H1 (cell line): ENCODE measurements around the gene CACNA1D. TPM values are rescaled to one million over a fixed set of nuclear protein-coding genes. Genes with fewer than 3 reads are reported as not detected.

Experiments used
- CTCF ChIA-PET: fragments of 300-600 bp; sonication (Branson Sonifier 250); formaldehyde crosslinking; loops from one replicate; lab custom pipeline; 2021; ENCODE audit not compliant: partially characterized antibody; lab: Charles Lee
- POLR2A ChIA-PET: fragments of 300-600 bp; sonication (Branson Sonifier 250); formaldehyde crosslinking; loops from one replicate; lab custom pipeline; 2021; ENCODE audit warnings: inconsistent platforms; ENCODE audit not compliant: partially characterized antibody; lab: Charles Lee
- DNase-seq, 2 experiments: peaks; one replicate each; pipeline versions ENCODE4 v3.0.0 to v3.0.0-alpha.2; 2010 to 2022; ENCODE audit warnings: low spot score in 2 of 2, low read depth in 1 of 2, mixed read lengths in 1 of 2
- FAIRE-seq: peaks from 2 replicates; lab custom pipeline; 2011; peaks lifted over from hg19 to GRCh38; lab: Jason Lieb, UNC
- H2AFZ ChIP-seq: 2 replicates; pipeline ENCODE4 v1.8.1; 2012; ENCODE audit warnings: low read length, inconsistent platforms
- H2AK5ac ChIP-seq: 2 replicates; pipeline ENCODE4 v1.6.1; 2013; ENCODE audit warnings: low read depth, low read length
- H2BK120ac ChIP-seq: replicated peaks from 2 replicates; pipeline ENCODE3; 2013; ENCODE audit warnings: low read depth, low read length, inconsistent platforms
- H2BK12ac ChIP-seq: 2 replicates; pipeline ENCODE4 v1.6.1; 2013; ENCODE audit warnings: low read depth, low read length
- H2BK15ac ChIP-seq: 2 replicates; pipeline ENCODE4 v1.6.1; 2013; ENCODE audit warnings: low read length
- H2BK20ac ChIP-seq: 2 replicates; pipeline ENCODE4 v1.6.1; 2013; ENCODE audit warnings: low read length
- H2BK5ac ChIP-seq: 2 replicates; pipeline ENCODE4 v1.6.1; 2013; ENCODE audit warnings: low read depth, low read length
- H3K14ac ChIP-seq: 2 replicates; pipeline ENCODE4 v1.6.1; 2013; ENCODE audit warnings: inconsistent platforms; ENCODE audit not compliant: insufficient read length
- H3K18ac ChIP-seq: 2 replicates; pipeline ENCODE4 v1.6.1; 2013; ENCODE audit warnings: low read length; ENCODE audit errors: extremely low read depth
- H3K23ac ChIP-seq: 2 replicates; pipeline ENCODE4 v1.6.1; 2013; ENCODE audit warnings: inconsistent platforms; ENCODE audit not compliant: insufficient read length
- H3K23me2 ChIP-seq: 2 replicates; pipeline ENCODE4 v1.6.1; 2013; ENCODE audit warnings: low read depth, low read length
- H3K27ac ChIP-seq: 2 replicates; pipeline ENCODE4 v1.6.1; 2011; ENCODE audit warnings: low read depth, low read length, inconsistent platforms
- H3K27me3 ChIP-seq, 4 experiments: replicated peaks in 1 of 4; 1 replicate in 1 of 4; 2 replicates in 3 of 4; pipeline versions ENCODE4 v1.6.1 to v1.8.1; 2011 to 2013; ENCODE audit warnings: low read length in 3 of 4, mild to moderate bottlenecking in 3 of 4, inconsistent platforms in 2 of 4, mixed read lengths in 2 of 4, moderate library complexity in 1 of 4; ENCODE audit not compliant: control insufficient read depth in 3 of 4, insufficient read depth in 3 of 4; ENCODE audit errors: extremely low read depth in 1 of 4
- H3K36me3 ChIP-seq, 4 experiments: 2 replicates each; pipeline versions ENCODE4 v1.6.1 to v1.8.1; 2011 to 2013; ENCODE audit warnings: mild to moderate bottlenecking in 4 of 4, low read length in 3 of 4, moderate library complexity in 2 of 4, control low read depth in 1 of 4, inconsistent platforms in 1 of 4; ENCODE audit not compliant: insufficient read depth in 4 of 4, control insufficient read depth in 2 of 4
- H3K4ac ChIP-seq: replicated peaks from 2 replicates; pipeline ENCODE3; 2013; ENCODE audit warnings: low read length, low read depth, mixed read lengths, inconsistent platforms; ENCODE audit not compliant: insufficient read length
- H3K4me1 ChIP-seq, 4 experiments: replicated peaks in 1 of 4; 1 replicate in 1 of 4; 2 replicates in 3 of 4; pipeline versions ENCODE4 v1.6.1 to v1.8.1; 2011 to 2013; ENCODE audit warnings: low read length in 3 of 4, inconsistent platforms in 2 of 4, mixed read lengths in 1 of 4; ENCODE audit not compliant: insufficient read depth in 4 of 4, control insufficient read depth in 3 of 4
- H3K4me2 ChIP-seq, 2 experiments: 2 replicates each; pipeline versions ENCODE4 v1.6.1 to v1.8.1; 2011 to 2013; ENCODE audit warnings: low read depth in 2 of 2, low read length in 2 of 2, control low read depth in 1 of 2, inconsistent platforms in 1 of 2, mild to moderate bottlenecking in 1 of 2; ENCODE audit not compliant: insufficient read depth in 1 of 2
- H3K4me3 ChIP-seq, 4 experiments: fragments of 200-600, 300-600 bp in 1 of 4; sonication (generic), shearing (Covaris generic), sonication (Bioruptor Twin) in 1 of 4; 2 replicates each; pipeline versions ENCODE4 v1.5.1 to v1.8.1; 2011 to 2016; ENCODE audit warnings: low read length in 4 of 4, low read depth in 3 of 4, control low read depth in 2 of 4, inconsistent platforms in 2 of 4, mild to moderate bottlenecking in 2 of 4, mixed read lengths in 1 of 4, moderate library complexity in 1 of 4; ENCODE audit not compliant: insufficient read depth in 2 of 4; ENCODE audit errors: extremely low read depth in 1 of 4
- H3K56ac ChIP-seq: replicated peaks from 2 replicates; pipeline ENCODE3; 2013; ENCODE audit warnings: low read depth, mild to moderate bottlenecking, mixed read lengths, low read length, inconsistent platforms; ENCODE audit not compliant: insufficient read length
- H3K79me1 ChIP-seq: 2 replicates; pipeline ENCODE4 v1.6.1; 2013; ENCODE audit warnings: low read depth, low read length, control low read depth
- H3K79me2 ChIP-seq, 2 experiments: 2 replicates each; pipeline versions ENCODE4 v1.6.1 to v1.8.1; 2012 to 2013; ENCODE audit warnings: low read length in 2 of 2, mild to moderate bottlenecking in 2 of 2, inconsistent platforms in 1 of 2; ENCODE audit not compliant: insufficient read depth in 2 of 2, control insufficient read depth in 1 of 2
- H3K9ac ChIP-seq, 4 experiments: replicated peaks in 1 of 4; 1 replicate in 1 of 4; 2 replicates in 3 of 4; pipeline versions ENCODE4 v1.6.1 to v1.8.1; 2011 to 2013; ENCODE audit warnings: low read depth in 3 of 4, low read length in 3 of 4, control low read depth in 2 of 4, mild to moderate bottlenecking in 2 of 4, moderate library complexity in 2 of 4, inconsistent platforms in 1 of 4; ENCODE audit errors: extremely low read depth in 1 of 4
- H3K9me3 ChIP-seq, 2 experiments: 2 replicates each; pipeline versions ENCODE4 v1.6.1 to v1.8.1; 2012 to 2013; ENCODE audit warnings: mild to moderate bottlenecking in 2 of 2, moderate library complexity in 2 of 2, control low read depth in 1 of 2, inconsistent platforms in 1 of 2, low read depth in 1 of 2, low read length in 1 of 2, mixed read lengths in 1 of 2; ENCODE audit not compliant: insufficient read depth in 2 of 2
- H4K20me1 ChIP-seq, 2 experiments: replicated peaks in 1 of 2; 2 replicates each; pipeline versions ENCODE3 to v1.8.1; 2011 to 2013; ENCODE audit warnings: inconsistent platforms in 2 of 2, low read length in 2 of 2, mild to moderate bottlenecking in 1 of 2; ENCODE audit not compliant: insufficient read depth in 2 of 2, control insufficient read depth in 1 of 2
- H4K5ac ChIP-seq: 2 replicates; pipeline ENCODE4 v1.6.1; 2013; ENCODE audit warnings: low read length, low read depth, mixed read lengths, inconsistent platforms; ENCODE audit not compliant: insufficient read length
- H4K8ac ChIP-seq: 2 replicates; pipeline ENCODE4 v1.8.0; 2013; ENCODE audit warnings: mild to moderate bottlenecking, moderate library complexity, low read length, inconsistent platforms; ENCODE audit not compliant: insufficient read depth; ENCODE audit errors: extremely low read depth
- H4K91ac ChIP-seq: replicated peaks from 2 replicates; pipeline ENCODE3; 2013; ENCODE audit warnings: low read length, mixed read lengths, inconsistent platforms; ENCODE audit not compliant: insufficient read length
- BACH1 ChIP-seq: IDR thresholded peaks from 2 replicates; pipeline ENCODE4 v1.6.1; 2012; ENCODE audit warnings: low read length, improper control_type of control experiment
- BCL11A ChIP-seq, 2 experiments: IDR thresholded peaks; one replicate each; pipeline ENCODE4 v1.6.1; 2011; ENCODE audit warnings: low read depth in 2 of 2, low read length in 2 of 2, mild to moderate bottlenecking in 2 of 2
- CHD2 ChIP-seq: IDR thresholded peaks from 2 replicates; pipeline ENCODE4 v1.6.1; 2012; ENCODE audit warnings: low read length, improper control_type of control experiment
- EZH2 ChIP-seq: fragments of 200-600 bp; sonication (generic); IDR thresholded peaks from 2 replicates; pipeline ENCODE4 v1.7.1; 2012; ENCODE audit warnings: low read depth, mild to moderate bottlenecking, moderate library complexity, low read length, inconsistent platforms; ENCODE audit not compliant: severe bottlenecking
- GABPA ChIP-seq: IDR thresholded peaks from 2 replicates; pipeline ENCODE4 v1.6.1; 2011; ENCODE audit warnings: mild to moderate bottlenecking, low read length, moderate library complexity, borderline replicate concordance; ENCODE audit not compliant: insufficient read depth
- HDAC2 ChIP-seq, 2 experiments: fragments of 300-600 bp in 1 of 2; sonication (generic) in 1 of 2; IDR thresholded peaks; 2 replicates each; pipeline ENCODE4 v1.6.1; 2011 to 2012; ENCODE audit warnings: low read depth in 2 of 2, low read length in 2 of 2, mild to moderate bottlenecking in 2 of 2, moderate library complexity in 2 of 2, borderline replicate concordance in 1 of 2, inconsistent platforms in 1 of 2
- JUND ChIP-seq: IDR thresholded peaks from 2 replicates; pipeline ENCODE4 v1.6.1; 2011; ENCODE audit warnings: mild to moderate bottlenecking, improper control_type of control experiment, low read length
- KDM1A ChIP-seq: fragments of 200-600, 300-600 bp; sonication (generic); IDR thresholded peaks from 2 replicates; pipeline ENCODE4 v1.7.1; 2016; ENCODE audit warnings: mild to moderate bottlenecking, low read length, borderline replicate concordance
- KDM5A ChIP-seq: fragments of 200-600 bp; IDR thresholded peaks from 2 replicates; pipeline ENCODE4 v1.7.1; 2012; ENCODE audit warnings: mild to moderate bottlenecking, low read length, inconsistent platforms, mixed read lengths
- MAFK ChIP-seq: IDR thresholded peaks from 2 replicates; pipeline ENCODE4 v1.6.1; 2012; ENCODE audit warnings: low read depth, mild to moderate bottlenecking, improper control_type of control experiment, low read length
- POLR2AphosphoS5 ChIP-seq: IDR thresholded peaks from 2 replicates; pipeline ENCODE4 v1.6.1; 2011; ENCODE audit warnings: low read depth, low read length
- RFX5 ChIP-seq: IDR thresholded peaks from 2 replicates; pipeline ENCODE4 v1.6.1; 2011; ENCODE audit warnings: low read depth, low read length, improper control_type of control experiment, borderline replicate concordance
- SP2 ChIP-seq: IDR thresholded peaks from 2 replicates; pipeline ENCODE4 v1.6.1; 2012; ENCODE audit warnings: mild to moderate bottlenecking, low read length, inconsistent platforms
- SP4 ChIP-seq: IDR thresholded peaks from 2 replicates; pipeline ENCODE4 v1.6.1; 2012; ENCODE audit warnings: low read length, inconsistent platforms
- SRF ChIP-seq: IDR thresholded peaks from 2 replicates; pipeline ENCODE4 v1.6.1; 2011; ENCODE audit warnings: mild to moderate bottlenecking, low read depth, low read length, moderate library complexity
- TEAD4 ChIP-seq: IDR thresholded peaks from 2 replicates; pipeline ENCODE4 v1.6.1; 2012; ENCODE audit warnings: low read depth, low read length, inconsistent platforms, mixed read lengths
- WGBS, 2 experiments: shearing (Covaris generic) in 1 of 2; methylation state at CpG; one replicate each; pipeline versions ENCODE4 v1.1.6 to v1.1.7; 2013 to 2015; ENCODE audit warnings: low lambda C conversion rate in 2 of 2, mixed read lengths in 2 of 2, inconsistent platforms in 1 of 2, low coverage in 1 of 2, missing lambda C conversion rate in 1 of 2; ENCODE audit not compliant: insufficient replicate concordance in 2 of 2, insufficient coverage in 1 of 2, insufficient read length in 1 of 2; ENCODE audit errors: extremely low coverage in 1 of 2, missing lambda C conversion rate in 1 of 2; 5-methylcytosine and 5-hydroxymethylcytosine counted together
- polyA plus RNA-seq, 7 experiments: library from polyadenylated mRNA; depleted of rRNA in 3 of 7; stranded (reverse) in 5 of 7; unstranded in 2 of 7; fragments of >200 nt in 5 of 7; fragments of 200-250 nt in 2 of 7; gene quantifications; 1 replicate in 5 of 7; 2 replicates in 1 of 7; 4 replicates in 1 of 7; pipeline versions ENCODE4 v1.2.1 to v1.2.3, GENCODE V29; 2011 to 2013; ENCODE audit warnings: missing spikeins in 2 of 7, mixed read lengths in 2 of 7
- total RNA-seq: library from RNA; stranded (reverse); fragmentation: NEBNext Ultra II Directional; extraction: Animal tissue kit (Norgen Biotek cat#: 25700); gene quantifications from 2 replicates; pipeline ENCODE4 v1.2.1, GENCODE V29; 2021

CACNA1D gene
- total and polyA plus RNA-seq, 2 of the 8 experiments (the other 6 are each of a cell fraction or from before 2014, with no cell fraction given), result 2.0 to 2.9 TPM

DNA sequence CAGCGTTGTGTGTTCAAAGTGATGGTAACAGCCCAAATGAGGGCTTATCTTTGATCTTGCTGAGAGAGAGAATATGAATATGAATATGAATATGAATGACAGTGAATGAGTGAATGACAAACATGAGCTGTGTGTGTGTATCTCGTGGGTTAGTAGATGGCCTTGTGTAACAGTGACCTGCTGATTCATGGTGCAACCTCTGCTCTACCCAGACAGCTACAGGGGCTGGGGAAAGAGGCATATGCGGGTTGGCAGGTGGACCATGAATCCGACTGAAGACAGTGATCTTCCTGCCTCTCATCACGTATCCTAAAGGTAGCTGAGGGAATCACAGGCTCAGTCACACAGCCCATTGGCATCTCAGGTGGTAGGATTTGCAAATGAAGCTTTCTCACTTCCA lies 293.6 kb downstream of the CACNA1D start:
- DNase-seq (no peak), FAIRE-seq (peak; percentile 65)
- Histone ChIP-seq H2AK5ac (no peak overlapping the region), H3K23ac (no peak overlapping the region), H4K20me1 (no peaks in the 10 kb centered on the region), H3K79me1 (no peaks in the 10 kb centered on the region), H3K23me2 (no peaks in the 10 kb centered on the region; the same call in 1 of the 2 replicates), H4K8ac (no peak overlapping the region), H4K91ac (no peak overlapping the region), H2AFZ (no peak overlapping the region), H2BK20ac (no peak overlapping the region), H2BK5ac (no peak overlapping the region), H2BK15ac (no peak overlapping the region), H2BK120ac (no peak overlapping the region), H2BK12ac (no peak overlapping the region), H4K5ac (no peak overlapping the region), H3K56ac (no peak overlapping the region), H3K9me3 (no peaks in the 10 kb centered on the region), H3K27me3 (no peaks in the 10 kb centered on the region), H3K18ac (no peak overlapping the region), H3K4me1 (peaks cover 0 to 6% (median 3%) of the 10 kb centered on the region in 4 experiments; a peak in 3 of 7 replicates), H3K9ac (peak overlapping the region in 1 of 4 experiments; percentile 3; a peak in 1 of 7 replicates), H3K79me2 (no peaks in the 10 kb centered on the region), H3K4ac (no peak overlapping the region), H3K36me3 (no peaks in the 10 kb centered on the region), H3K4me3 (no peak overlapping the region), H3K27ac (no peak overlapping the region), H3K4me2 (no peak overlapping the region), H3K14ac (no peak overlapping the region)
- WGBS, 2 experiments, result 77% methylated on average over 5 of the region's 5 CpGs; no CpG with 5 or more reads in 1 of the 2 experiments
- CTCF ChIA-PET, result interaction anchor here (1.0 to 1.5 kb wide), 2 partner anchors 12 to 16 kb away, joined by 3 to 4 read pairs; no protein-coding TSS in a partner anchor
- POLR2A ChIA-PET, result no interaction called here
- TF ChIP-seq POLR2AphosphoS5, result no peak
- no peak for TF ChIP-seq SRF
- TF ChIP-seq MAFK, result no peak
- TF ChIP-seq GABPA, result no peak
- no peak for TF ChIP-seq JUND
- no peak for TF ChIP-seq SP2
- no peak for TF ChIP-seq BACH1
- no peak for TF ChIP-seq HDAC2 (IDR thresholded peaks at IDR 0.05; ENCODE audit: borderline replicate concordance in 1 of 2, low read depth in 2 of 2, low read length in 2 of 2)
- TF ChIP-seq KDM5A, result no peak
- no peak for TF ChIP-seq TEAD4
- TF ChIP-seq EZH2, result no peak
- no peak for TF ChIP-seq RFX5
- no peak for TF ChIP-seq SP4
- no peak for TF ChIP-seq BCL11A (IDR thresholded peaks at IDR 0.05; ENCODE audit: low read depth in 2 of 2, low read length in 2 of 2)
- TF ChIP-seq CHD2, result no peak
- TF ChIP-seq KDM1A, result no peak
